GM23338 (cell line): ENCODE measurements around the gene RNF145.

Source experiments
- CTCF ChIP-seq, 2 experiments: fragments of 200-600 bp in 1 of 2; sonication (generic) in 1 of 2; conservative IDR thresholded peaks; 2 replicates each; pipeline versions ENCODE4 v1.5.1 to v1.6.1; 2016 to 2017; ENCODE audit warnings: antibody characterized with exemption in 2 of 2, low read depth in 2 of 2, mild to moderate bottlenecking in 2 of 2, moderate library complexity in 1 of 2
- EZH2 ChIP-seq: fragments of 200-600 bp; sonication (generic); IDR thresholded peaks from one replicate; pipeline ENCODE4 v1.8.0; 2017; ENCODE audit warnings: antibody characterized with exemption, mild to moderate bottlenecking, low read depth; ENCODE audit not compliant: unreplicated experiment
- EZH2phosphoT487 ChIP-seq: fragments of 200-600 bp; sonication (generic); IDR thresholded peaks from one replicate; pipeline ENCODE4 v1.8.1; 2018; ENCODE audit warnings: antibody characterized with exemption; ENCODE audit not compliant: unreplicated experiment
- POLR2AphosphoS5 ChIP-seq: IDR thresholded peaks from 2 replicates; pipeline ENCODE4 v1.6.1; 2016; ENCODE audit warnings: antibody characterized with exemption, low read depth
- TF ChIP-seq, protein P1 (sequence below): IDR thresholded peaks from one replicate; pipeline ENCODE4 v1.6.1; 2018; ENCODE audit warnings: antibody characterized with exemption; ENCODE audit not compliant: unreplicated experiment

GRCh38 chr5:159208514-159209437 lies 577 bp downstream of the RNF145 start:
- TF ChIP-seq CTCF (conservative IDR thresholded peaks at IDR 0.05; ENCODE audit: low read depth in 2 of 2) = no peak
- TF ChIP-seq, protein P1, sequence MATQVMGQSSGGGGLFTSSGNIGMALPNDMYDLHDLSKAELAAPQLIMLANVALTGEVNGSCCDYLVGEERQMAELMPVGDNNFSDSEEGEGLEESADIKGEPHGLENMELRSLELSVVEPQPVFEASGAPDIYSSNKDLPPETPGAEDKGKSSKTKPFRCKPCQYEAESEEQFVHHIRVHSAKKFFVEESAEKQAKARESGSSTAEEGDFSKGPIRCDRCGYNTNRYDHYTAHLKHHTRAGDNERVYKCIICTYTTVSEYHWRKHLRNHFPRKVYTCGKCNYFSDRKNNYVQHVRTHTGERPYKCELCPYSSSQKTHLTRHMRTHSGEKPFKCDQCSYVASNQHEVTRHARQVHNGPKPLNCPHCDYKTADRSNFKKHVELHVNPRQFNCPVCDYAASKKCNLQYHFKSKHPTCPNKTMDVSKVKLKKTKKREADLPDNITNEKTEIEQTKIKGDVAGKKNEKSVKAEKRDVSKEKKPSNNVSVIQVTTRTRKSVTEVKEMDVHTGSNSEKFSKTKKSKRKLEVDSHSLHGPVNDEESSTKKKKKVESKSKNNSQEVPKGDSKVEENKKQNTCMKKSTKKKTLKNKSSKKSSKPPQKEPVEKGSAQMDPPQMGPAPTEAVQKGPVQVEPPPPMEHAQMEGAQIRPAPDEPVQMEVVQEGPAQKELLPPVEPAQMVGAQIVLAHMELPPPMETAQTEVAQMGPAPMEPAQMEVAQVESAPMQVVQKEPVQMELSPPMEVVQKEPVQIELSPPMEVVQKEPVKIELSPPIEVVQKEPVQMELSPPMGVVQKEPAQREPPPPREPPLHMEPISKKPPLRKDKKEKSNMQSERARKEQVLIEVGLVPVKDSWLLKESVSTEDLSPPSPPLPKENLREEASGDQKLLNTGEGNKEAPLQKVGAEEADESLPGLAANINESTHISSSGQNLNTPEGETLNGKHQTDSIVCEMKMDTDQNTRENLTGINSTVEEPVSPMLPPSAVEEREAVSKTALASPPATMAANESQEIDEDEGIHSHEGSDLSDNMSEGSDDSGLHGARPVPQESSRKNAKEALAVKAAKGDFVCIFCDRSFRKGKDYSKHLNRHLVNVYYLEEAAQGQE = peak; percentile 16
- 0 out of 2 replicates have a peak, but pooled peaks have one; percentile 30 for TF ChIP-seq POLR2AphosphoS5
- no peak for TF ChIP-seq EZH2phosphoT487
- no peak for TF ChIP-seq EZH2
